Inflammatory macrophage (primary cell): ENCODE results near the gene CHRNA10.

ENCODE experiments used
- DNase-seq, 2 donors: peaks; one replicate each; pipeline ENCODE4 v3.0.0-alpha.2; 2020 to 2022
- total RNA-seq, 18 experiments: gene quantifications; one replicate each; lab custom pipeline; 2026; ENCODE audit warnings: mixed read lengths in 6 of 18, inconsistent platforms in 2 of 18; lab: John Stamatoyannopoulos, UW

The CHRNA10 gene, protein sequence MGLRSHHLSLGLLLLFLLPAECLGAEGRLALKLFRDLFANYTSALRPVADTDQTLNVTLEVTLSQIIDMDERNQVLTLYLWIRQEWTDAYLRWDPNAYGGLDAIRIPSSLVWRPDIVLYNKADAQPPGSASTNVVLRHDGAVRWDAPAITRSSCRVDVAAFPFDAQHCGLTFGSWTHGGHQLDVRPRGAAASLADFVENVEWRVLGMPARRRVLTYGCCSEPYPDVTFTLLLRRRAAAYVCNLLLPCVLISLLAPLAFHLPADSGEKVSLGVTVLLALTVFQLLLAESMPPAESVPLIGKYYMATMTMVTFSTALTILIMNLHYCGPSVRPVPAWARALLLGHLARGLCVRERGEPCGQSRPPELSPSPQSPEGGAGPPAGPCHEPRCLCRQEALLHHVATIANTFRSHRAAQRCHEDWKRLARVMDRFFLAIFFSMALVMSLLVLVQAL
- total RNA-seq: 0.34 to 1.6 (median 0.83) reads per million in 18 experiments

DNA sequence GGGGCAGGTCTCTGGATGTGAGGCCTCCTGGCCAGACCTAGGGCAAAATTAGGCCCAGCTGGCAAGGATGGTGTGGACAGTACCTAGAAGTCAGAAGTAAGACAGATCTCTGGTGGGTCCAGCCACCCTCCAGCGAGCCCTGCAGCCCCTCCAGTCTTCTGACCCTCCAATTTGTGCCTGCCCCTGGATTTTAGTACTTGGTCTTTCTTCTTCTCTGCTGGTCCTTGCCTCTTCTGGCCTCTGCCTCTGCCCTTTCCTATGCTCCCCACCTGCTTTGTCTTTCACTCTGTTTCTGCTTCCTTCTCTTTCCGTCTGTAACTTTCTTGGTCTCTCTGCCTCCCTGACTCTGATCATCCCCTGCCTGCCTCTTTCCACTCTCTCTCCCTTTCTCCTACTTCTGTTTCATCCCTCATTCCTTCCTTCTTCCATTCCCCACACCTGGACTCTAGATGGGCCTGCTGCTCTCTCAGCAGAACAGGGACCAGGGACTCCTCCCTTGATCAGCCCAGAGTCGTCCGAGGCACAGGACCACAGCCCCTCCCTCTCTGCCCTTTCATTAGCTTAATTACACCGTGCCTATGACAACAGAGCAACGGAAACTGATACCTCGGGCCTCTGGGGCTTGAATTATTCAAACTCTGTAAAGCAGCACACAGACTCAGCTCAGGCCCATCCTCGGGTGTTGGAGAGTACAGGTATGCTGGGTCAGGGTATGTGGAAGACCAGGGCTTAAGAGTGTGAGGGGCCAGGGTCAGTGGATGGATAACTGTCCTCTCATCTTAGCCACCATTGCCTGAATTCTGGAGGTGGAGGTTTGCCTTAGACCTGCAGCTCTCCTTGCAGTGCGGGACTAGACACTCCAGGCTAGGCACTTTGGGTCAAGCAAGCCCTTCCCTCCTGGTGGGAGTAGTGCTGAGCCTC, at the start of gene CHRNA10:
Gene CHRNA10, minus strand, starts transcription at position 51 of the 921 bp plus-strand sequence. CDS start 72 bp downstream, outside the sequence.
- DNase-seq: no peak

DNA sequence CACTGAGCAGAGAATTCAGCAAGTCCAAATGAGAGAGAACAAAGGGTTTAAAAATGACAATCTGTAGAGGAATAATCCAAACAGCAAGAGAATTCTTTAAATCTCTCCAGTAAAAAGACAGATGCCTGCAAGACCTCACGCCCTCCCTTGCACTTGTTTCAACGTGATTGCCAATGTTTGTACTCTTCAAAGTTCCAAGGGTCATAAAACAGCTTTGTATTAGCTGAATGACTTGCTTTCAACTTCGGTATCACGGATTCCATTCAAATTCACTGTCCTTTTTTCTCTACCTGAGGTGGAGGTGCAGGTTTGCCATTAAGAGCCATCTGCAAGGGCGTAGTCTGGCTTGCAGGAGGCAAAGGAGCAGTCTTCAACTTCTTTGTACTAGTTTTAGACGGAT, 41.1 kb upstream of the CHRNA10 start:
- no peak for DNase-seq

DNA sequence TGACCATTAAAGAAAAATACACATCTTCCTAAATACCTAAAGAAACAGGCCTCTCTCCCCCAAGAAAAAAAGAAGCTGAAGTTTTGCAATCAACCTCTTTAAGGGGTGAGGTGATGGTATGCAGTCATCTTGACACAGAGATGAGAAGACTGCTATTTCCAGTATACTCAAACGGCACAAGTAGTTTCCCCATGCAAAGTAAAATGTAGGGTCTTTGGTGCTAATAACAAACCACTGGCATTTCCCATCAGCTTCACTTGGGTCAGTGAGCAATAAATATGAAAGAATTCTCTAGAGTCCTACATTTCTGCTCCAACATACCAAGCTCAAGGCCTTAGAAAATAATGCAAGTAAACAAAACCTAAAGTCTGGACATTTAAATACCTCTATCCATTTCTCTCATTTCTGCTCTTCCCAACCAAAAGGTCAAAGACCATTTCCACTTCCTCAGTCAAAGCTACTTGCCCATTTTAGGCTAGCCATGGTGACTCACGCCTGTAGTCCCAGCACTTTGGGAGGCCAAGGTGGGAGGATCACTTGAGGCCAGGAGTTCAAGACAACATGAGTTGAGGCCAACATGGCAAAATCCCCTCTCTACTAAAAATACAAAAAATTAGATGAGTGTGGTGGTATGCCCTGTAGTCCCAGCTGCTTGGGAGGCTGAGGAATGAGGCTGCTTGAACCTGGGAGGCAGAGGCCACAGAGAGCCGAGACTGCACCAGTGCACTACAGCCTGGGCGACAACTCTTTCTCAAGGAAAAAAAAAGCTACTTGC, 39.5 kb upstream of the CHRNA10 start:
- DNase-seq: peak in 1 of 2 donors; percentile 7

DNA sequence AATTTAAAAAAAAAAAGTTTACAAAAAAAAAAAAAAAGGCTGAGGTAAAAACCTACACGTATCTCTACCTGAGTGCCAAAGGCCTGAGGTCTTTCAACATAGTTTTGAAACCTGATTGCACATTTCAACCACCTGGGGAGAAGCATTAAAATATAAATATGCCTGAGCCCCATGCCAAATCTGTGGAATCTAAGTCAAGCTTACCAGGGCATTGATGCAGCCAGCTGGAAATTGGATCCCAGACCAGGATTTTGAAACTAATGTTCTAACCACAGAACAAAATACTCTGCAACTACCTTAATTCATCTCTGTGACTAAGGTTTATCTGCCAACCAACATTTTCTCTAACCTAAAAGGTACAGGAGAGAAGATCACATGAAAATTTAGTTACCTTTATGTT, 38.8 kb upstream of the CHRNA10 start:
- DNase-seq: no peak

DNA sequence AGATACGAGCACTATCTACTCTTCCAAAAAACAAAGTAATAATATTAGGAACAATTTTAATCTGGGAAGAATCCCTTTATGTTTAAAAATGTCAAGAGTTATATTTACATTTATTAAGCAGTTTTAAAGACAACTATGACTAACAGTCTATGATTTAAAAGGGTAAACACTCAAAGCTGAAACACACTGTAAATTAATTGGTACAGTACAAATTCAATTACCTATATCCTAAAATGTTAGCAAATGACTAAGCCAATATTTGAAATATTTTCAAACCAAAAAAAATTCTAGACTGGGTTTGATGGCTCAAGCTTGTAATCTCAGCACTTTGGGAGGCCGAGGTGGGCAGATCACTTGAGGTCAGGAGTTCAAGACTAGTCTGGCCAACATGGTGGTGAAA, 36.0 kb upstream of the CHRNA10 start:
- DNase-seq: no peak

DNA sequence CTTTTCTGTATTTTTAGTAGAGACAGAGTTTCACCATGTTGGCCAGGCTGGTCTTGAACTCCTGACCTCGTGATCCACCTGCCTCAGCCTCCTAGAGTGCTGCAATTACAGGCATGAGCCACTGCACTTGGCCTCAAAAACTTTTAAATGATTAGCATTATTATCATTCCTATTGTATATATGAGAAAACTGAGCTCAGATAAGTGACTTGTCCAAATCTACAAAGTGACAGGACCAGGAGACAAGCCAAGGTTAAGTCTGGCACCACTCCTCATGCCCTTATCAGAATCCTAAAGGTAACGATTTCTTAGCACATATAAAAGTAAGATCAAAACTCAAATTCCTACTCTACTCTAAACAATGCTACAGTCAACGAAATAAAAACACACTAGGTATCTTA, 32.2 kb upstream of the CHRNA10 start:
- no peak for DNase-seq

DNA sequence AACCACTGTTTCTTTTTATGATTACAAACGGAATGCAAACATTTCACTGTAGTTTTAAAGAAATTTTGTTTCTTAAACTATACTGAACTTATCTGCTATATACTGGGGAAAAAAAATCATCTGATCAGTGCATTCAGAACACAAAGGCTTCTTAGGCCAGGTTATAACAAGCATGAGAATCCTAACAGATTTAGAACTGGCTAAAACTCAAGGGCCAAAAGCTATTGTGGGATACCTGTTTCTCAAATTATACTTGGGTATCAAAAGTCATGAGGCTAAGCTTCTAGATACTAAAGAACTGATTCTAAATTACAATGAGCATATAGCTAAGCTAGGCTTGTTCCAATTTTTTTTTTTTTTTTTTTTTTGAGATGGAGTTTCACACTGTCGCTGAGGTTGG, 29.7 kb upstream of the CHRNA10 start:
- DNase-seq: no peak

DNA sequence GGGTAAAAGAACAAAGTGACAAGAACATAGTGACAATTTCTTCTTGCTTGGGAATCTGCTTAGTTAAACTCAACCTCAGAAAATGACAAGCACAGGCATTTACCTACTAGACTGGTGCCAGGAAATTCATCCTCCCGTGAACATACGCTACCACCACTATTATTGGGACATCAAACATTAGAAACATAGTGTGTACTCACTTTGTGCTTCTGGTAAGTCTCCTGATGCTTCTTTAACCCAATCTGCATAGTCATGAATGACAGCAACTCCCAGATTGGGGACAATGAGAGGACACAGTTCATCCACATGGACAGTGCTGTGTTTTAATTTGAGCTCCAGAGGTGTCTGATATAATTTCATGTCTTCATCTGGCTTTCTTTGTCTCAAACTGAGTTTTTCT, 29.2 kb upstream of the CHRNA10 start:
- no peak for DNase-seq

DNA sequence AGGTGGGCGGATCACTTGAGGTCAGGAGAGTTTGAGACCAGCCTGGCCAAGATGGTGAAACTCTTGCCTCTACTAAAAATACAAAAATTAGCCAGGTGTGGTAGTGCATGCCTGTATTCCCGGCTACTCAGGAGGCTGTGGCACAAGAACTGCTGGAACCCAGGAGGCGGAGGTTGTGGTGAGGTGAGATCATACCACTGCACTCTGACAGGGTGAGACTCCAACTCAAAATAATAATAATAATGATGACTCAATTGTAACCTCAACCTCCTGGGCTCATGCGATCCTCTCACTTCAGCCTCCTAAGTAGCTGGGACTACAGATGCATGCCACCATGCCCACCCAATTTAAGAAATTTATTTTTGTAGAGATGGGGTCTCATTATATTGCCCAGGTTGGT, 15.6 kb upstream of the CHRNA10 start:
- DNase-seq: no peak

DNA sequence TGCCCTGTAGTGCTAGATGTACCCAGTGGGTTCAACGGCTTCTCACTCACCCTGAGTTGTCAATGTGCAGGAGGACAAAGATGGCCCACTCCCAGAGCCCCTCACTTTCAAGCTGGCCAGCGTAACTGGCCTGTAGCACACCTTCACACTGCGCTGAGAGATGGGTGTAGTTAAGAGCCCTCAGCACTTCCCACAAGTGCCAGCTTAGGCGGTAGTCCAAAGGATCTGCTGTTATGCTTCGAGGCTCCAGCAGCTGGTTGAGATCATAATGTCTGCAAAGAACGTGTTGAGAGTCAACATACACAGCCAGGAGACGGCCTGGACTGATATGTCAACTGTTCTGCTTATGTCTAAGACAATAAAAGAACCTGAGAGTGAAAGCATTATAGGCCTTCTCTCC, 14.7 kb upstream of the CHRNA10 start:
- DNase-seq: no peak

DNA sequence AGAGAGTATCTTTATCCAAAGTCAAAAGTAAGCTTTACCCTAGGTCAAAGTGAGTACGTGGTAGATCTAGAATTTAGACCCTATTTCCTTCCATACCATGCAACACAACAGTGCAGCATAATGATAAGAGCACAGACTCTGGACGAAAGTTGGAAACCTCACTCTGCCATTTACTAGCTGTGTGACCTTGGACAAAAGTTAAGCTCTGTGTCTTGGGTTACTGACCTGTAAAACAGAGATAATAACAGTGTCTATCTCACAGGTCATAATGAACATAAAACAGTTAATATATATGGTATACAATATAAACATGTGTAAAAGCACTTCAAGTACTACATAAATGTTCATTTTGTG, 13.6 kb upstream of the CHRNA10 start:
- no peak for DNase-seq

DNA sequence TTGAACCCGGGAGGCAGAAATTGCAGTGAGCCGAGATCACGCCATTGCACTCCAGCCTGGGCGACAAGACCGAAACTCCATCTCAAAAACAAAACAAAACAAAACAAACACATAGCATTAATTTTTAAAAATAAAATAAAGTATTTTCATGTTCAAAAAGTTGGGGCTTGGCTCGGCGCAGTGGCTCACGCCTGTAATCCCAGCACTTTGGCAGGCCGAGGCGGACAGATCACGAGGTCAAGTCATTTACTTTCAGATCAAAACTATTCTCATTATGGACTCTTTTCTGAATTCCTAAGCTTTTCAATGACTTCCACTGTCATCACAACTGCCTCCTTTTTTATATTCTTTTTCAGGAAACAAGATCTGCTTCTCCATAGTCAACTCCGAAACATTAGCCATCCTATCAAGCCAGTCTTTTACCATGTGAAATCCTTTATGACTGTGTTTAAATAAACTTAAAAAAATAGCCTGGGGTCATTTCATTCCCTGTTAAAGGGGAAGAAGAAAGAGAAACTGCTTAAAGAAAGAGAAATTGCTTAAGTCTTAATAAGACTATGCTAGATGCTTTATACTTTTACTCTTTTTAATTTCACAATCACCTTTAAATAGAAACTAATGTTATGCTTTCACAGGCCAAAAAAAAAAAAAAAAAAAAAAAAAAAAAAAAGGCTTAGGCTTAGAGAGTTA, 13.1 kb upstream of the CHRNA10 start:
- DNase-seq: no peak

DNA sequence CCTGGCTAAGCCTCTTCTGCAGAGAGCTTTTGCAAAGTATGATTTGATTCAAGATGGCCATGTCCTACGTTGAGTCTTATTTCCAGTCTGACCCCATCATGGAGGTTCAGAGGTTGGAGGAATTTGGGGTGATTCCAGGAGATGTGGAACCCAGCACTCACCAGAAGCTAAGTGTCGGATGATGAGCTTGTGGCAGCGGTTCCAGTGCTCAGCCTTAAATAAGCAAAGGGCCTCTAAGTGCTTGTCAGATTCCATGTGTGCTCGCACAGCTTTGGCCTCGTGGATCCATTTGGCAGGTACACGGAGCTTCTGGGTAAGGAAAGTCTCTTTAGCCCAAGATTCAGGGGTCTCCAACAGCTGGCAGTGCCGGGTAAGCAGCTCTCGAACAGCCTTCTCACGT, 11.9 kb upstream of the CHRNA10 start:
- DNase-seq: no peak

DNA sequence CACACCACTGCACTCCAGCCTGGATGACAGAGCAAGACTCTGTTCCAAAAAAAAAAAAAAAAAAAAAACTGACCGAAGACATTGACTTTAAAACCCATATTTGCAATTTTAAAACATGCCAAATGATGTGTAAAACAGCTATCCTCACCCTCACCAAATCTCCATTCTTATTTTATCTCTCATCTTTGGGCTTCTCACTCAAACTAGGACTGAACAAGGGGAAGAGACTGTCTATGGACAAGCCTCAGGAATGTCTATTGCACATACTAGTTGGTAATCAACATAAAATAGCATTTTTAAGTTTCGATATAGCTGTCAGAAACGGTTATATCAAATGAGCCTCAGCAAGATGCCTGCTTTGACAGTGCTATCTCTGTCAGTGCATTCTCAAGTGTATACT, 7.9 kb upstream of the CHRNA10 start:
- no peak for DNase-seq

DNA sequence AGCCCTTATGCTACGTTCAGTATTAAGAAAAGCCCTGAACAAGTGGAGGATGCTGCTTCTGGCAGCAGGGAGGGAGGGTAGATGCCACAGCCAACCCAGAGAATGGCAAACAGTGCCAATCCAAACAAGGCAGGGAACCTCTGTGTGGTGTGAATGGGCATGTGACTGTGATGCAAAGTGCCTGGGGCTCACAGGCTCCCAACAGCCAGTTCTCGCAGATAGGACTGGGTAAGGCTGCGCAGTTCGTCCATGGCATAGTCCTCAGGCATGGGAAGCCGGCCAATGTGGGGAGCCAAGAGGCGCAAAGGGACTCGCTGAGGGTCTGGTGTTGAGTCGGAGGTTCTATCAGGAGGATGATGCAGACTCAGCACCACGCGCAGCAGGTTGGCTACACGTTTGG, 4.8 kb upstream of the CHRNA10 start:
- DNase-seq: no peak

DNA sequence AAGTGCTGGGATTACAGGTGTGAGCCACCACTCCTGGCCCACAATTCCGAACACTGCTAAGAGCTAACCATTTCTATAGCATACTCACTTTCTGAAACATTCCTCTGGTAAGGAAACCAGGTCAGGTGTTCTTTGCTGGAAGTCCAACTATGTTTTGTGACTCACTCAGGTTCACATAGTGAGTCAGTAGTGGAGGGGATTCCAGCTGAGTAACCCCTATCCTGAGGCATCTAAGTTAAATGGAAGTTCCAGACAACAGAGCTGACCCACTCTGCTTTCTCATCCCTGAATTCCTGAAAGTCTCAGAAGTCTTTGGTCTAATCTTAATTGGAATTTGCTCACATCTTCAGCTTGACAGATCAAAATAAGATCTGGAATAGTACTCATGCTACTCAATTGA, 3.0 kb upstream of the CHRNA10 start:
- no peak for DNase-seq

DNA sequence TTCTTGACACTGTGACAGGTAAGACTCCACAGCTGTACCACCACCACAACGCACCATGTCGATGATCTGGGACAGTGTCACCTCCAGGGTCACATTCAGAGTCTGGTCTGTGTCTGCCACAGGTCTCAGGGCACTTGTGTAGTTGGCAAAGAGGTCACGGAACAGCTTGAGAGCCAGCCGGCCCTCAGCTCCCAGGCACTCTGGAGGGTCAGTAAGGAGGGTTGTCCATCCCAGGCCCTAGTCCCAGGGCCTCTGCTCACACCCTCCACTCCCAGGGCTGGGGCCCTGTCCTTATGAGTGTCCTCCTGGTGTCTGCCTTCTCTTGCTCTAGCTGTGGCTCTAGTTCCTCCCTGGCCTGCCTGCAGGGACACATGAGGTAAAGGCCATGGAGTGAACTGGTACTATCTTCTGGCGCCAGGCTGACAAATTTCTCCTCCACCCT, 1.4 kb downstream of the CHRNA10 start:
- DNase-seq: no peak

DNA sequence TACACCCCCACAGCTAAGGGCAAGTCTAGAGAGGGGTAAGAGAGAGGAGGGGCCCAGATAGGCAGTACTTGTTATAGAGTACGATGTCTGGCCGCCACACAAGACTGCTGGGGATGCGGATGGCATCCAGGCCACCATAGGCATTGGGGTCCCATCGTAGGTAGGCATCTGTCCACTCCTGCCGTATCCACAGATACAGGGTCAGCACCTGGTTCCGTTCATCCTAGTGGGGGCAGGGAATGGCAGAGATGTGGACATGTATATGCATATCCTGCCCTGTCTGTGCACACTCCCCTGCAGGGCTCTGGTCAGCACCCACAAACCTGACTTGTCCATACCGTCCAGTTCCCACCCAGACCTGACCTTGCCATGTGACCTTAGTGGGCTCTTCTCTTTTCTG, 2.1 kb downstream of the CHRNA10 start:
- DNase-seq: no peak

DNA sequence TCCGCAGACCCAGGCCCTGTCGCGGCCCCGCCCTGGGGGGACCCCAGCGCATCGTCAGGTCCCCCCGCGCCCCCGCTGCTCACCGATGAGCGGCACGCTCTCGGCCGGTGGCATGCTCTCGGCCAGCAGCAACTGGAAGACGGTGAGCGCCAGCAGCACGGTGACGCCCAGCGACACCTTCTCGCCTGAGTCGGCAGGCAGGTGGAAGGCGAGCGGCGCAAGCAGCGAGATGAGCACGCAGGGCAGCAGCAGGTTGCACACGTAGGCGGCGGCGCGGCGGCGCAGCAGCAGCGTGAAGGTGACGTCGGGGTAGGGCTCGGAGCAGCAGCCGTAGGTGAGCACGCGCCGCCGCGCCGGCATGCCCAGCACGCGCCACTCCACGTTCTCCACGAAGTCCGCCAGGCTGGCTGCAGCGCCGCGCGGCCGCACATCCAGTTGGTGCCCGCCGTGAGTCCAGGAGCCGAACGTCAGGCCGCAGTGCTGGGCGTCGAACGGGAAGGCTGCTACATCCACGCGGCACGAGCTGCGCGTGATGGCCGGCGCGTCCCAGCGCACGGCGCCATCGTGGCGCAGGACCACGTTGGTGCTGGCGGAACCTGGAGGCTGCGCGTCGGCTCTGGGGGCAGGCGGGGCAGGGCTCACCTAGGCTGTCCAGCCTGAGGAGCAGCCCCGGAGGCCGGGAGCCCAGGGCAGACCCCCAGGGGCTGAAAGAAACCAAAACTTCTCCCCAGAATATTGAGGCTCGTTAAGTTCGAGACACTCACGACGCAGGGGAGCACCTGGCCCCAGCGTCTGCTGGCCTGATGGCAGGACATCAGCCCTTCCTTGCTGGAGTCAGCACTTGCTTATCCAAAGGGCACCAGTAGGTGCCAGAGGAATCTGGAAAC, 3.8 kb downstream of the CHRNA10 start:
- no peak for DNase-seq

DNA sequence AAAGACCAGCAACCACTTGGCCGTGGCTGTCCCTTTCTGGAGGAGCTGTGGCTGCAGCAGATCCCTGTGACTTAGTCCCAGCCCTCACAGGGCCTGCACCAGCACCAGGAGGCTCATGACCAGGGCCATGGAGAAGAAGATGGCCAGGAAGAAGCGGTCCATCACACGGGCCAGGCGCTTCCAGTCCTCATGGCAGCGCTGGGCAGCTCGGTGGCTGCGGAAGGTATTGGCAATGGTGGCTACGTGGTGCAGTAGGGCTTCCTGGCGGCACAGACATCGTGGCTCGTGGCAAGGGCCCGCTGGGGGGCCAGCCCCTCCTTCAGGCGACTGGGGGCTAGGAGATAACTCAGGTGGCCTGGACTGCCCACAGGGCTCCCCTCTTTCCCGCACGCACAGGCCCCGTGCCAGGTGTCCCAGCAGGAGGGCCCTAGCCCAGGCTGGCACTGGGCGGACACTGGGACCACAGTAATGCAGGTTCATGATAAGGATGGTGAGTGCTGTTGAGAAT, 5.1 kb downstream of the CHRNA10 start:
- DNase-seq: no peak
